Thoracic aorta (tissue), 2 donors: Measurements from ENCODE around the gene CD101. TPM values are rescaled to one million over a fixed set of nuclear protein-coding genes. Genes with fewer than 3 reads are reported as not detected.

ENCODE experiments used
- ATAC-seq: fragments of 150-250 bp; one replicate; pipeline ENCODE4 v1.8.0; 2017; ENCODE audit warnings: low read depth; ENCODE audit not compliant: insufficient number of reproducible peaks, low FRiP score
- DNase-seq: peaks from one replicate; pipeline ENCODE4 v3.0.0-alpha.2; 2020; ENCODE audit warnings: low spot score
- H3K27ac ChIP-seq, 2 donors: fragments of 200-600 bp; sonication (generic); 1 replicate in 1 of 2; 2 replicates in 1 of 2; pipeline ENCODE4 v1.5.1; 2016; ENCODE audit warnings: mild to moderate bottlenecking in 2 of 2, moderate library complexity in 2 of 2
- H3K27me3 ChIP-seq: fragments of 200-600 bp; sonication (generic); replicated peaks from 2 replicates; pipeline ENCODE4 v1.6.0; 2016; ENCODE audit warnings: mild to moderate bottlenecking; ENCODE audit not compliant: insufficient read depth
- H3K36me3 ChIP-seq: fragments of 200-600 bp; sonication (generic); one replicate; pipeline ENCODE4 v1.5.1; 2016
- H3K4me1 ChIP-seq, 2 donors: fragments of 200-600 bp; sonication (generic); 1 replicate in 1 of 2; 2 replicates in 1 of 2; pipeline versions ENCODE4 v1.5.1 to v1.6.0; 2016; ENCODE audit warnings: low read depth in 2 of 2, mild to moderate bottlenecking in 1 of 2; ENCODE audit not compliant: control insufficient read depth in 1 of 2
- H3K4me3 ChIP-seq: fragments of 200-600 bp; sonication (generic); 2 replicates; pipeline ENCODE4 v1.5.1; 2016; ENCODE audit warnings: mild to moderate bottlenecking
- H3K9me3 ChIP-seq: fragments of 200-600 bp; sonication (generic); 2 replicates; pipeline ENCODE4 v1.5.1; 2016
- total RNA-seq, 2 donors: library from RNA; depleted of rRNA; stranded (reverse); fragments of >200 nt; gene quantifications; one replicate each; pipeline versions ENCODE4 v1.1.0 to v1.2.3, GENCODE V29; 2016
- TF ChIP-seq, protein P1 (sequence below): fragments of 200-600 bp; sonication (generic); IDR thresholded peaks from one replicate; pipeline ENCODE4 v1.5.1; 2019; ENCODE audit warnings: antibody characterized with exemption

Gene CD101
- total RNA-seq, 2 donors from 2014 or later = 0.85 to 1.8 TPM

DNA sequence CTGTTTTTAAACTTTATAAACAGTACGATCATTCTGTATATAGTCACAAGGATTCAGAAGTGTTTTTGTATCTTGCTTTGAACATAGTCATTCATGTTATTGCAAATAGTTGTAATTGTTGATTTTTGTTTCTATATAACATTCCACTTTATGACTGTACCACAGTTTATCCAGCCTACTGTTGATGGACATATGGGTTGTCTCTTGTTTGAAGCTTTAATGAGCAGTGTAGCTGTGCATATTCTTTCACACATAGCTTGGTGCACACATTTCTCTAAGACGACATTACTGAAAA, 6.1 kb downstream of the CD101 start:
- Histone ChIP-seq H3K27me3 (no peaks in the 10 kb centered on the region), H3K4me3 (no peak overlapping the region)

DNA sequence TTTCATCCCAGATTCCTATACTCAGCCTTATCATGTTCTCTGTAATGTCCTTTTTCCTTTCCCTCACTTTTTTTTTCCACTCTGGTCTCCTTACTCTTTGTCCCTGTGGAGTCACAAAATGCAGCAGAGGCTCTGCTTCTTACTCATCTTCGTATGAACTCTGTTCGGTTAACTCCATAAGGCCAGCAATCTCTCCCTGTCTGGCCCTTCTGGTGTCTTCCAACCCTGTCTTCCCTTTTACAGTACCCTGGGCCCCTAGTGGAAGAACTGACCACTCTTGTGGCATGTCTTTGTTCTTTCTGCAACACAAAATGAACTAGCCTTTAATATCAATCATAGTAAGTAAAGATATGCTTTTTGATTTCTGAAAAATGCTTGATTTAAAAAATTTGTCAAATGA, 7.1 kb downstream of the CD101 start:
- Histone ChIP-seq H3K4me1 (no peaks in the 10 kb centered on the region), H3K27ac (no peak overlapping the region), H3K27me3 (no peaks in the 10 kb centered on the region), H3K9me3 (no peaks in the 10 kb centered on the region), H3K4me3 (no peak overlapping the region), H3K36me3 (no peaks in the 10 kb centered on the region)
- TF ChIP-seq, protein P1, sequence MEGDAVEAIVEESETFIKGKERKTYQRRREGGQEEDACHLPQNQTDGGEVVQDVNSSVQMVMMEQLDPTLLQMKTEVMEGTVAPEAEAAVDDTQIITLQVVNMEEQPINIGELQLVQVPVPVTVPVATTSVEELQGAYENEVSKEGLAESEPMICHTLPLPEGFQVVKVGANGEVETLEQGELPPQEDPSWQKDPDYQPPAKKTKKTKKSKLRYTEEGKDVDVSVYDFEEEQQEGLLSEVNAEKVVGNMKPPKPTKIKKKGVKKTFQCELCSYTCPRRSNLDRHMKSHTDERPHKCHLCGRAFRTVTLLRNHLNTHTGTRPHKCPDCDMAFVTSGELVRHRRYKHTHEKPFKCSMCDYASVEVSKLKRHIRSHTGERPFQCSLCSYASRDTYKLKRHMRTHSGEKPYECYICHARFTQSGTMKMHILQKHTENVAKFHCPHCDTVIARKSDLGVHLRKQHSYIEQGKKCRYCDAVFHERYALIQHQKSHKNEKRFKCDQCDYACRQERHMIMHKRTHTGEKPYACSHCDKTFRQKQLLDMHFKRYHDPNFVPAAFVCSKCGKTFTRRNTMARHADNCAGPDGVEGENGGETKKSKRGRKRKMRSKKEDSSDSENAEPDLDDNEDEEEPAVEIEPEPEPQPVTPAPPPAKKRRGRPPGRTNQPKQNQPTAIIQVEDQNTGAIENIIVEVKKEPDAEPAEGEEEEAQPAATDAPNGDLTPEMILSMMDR = no peak
- DNase-seq = no peak
- no peak for ATAC-seq

More for the DNA sequence above, 6.1 kb downstream of the CD101 start:
- DNase-seq (no peak), ATAC-seq (no peak)
- Histone ChIP-seq H3K4me1 (no peaks in the 10 kb centered on the region), H3K27ac (no peak overlapping the region), H3K36me3 (no peaks in the 10 kb centered on the region), H3K9me3 (no peaks in the 10 kb centered on the region)
- TF ChIP-seq, protein P1 = no peak

DNA sequence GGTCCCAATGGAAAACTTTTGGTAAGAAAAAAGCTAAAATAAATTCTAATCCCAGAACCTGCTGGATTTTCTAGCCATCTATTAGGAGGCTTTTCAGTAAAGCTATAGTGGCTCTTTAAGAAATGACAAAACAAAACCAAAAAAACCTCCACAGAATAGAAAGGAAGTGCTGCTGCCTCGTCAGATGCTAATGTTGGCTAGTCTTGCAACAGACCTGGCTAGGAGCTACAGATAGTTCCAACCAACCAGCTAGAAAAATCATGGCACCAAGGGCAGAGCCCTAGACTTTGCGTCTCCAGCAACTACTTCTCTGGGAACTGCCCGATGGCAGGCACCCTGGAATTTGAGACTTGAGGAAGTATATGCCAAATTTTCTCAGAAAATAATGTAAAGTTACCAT, 7.6 kb downstream of the CD101 start:
- ATAC-seq = no peak
- no peaks in the 10 kb centered on the region for H3K4me1 ChIP-seq
- TF ChIP-seq, protein P1 = no peak
- no peaks in the 10 kb centered on the region for H3K9me3 ChIP-seq
- no peaks in the 10 kb centered on the region for H3K27me3 ChIP-seq
- H3K27ac ChIP-seq = no peak overlapping the region
- H3K4me3 ChIP-seq = no peak overlapping the region
- DNase-seq = no peak
- no peaks in the 10 kb centered on the region for H3K36me3 ChIP-seq

DNA sequence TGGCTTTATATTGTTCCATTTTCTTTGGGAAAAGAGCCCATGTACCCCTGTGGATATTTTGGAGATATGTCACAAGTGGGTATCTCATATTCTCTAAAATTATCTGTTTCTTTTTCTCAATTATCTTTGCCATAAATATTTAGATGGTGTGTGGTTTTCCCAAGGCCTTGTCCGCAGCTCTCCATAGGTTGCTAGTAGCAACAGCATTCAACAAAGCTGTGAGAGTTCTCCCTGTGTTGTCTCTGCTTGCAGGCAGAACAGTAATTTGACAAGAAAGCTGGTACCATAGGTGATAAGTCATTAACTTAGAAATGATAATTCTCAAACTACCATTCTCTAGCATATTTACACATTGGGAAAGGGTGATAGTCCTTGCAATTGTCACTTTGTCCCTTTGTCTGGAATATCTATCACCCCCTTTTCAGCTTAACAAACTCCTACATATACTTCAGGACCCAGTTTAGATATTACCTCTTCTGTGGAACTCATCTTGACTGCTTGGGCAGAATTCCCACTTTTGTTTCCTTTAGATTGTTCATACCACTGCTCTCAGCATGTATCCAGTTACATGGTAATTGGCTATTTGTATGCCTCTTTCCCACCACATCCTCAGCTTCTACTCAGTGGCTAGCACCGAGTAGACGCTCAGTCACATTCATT, 8.9 kb downstream of the CD101 start:
- DNase-seq = no peak
- H3K9me3 ChIP-seq = no peaks in the 10 kb centered on the region
- H3K4me3 ChIP-seq = no peak overlapping the region
- H3K27me3 ChIP-seq = no peaks in the 10 kb centered on the region
- no peak for ATAC-seq
- TF ChIP-seq, protein P1 = no peak
- no peak overlapping the region for H3K27ac ChIP-seq
- no peaks in the 10 kb centered on the region for H3K36me3 ChIP-seq
- H3K4me1 ChIP-seq = no peaks in the 10 kb centered on the region

DNA sequence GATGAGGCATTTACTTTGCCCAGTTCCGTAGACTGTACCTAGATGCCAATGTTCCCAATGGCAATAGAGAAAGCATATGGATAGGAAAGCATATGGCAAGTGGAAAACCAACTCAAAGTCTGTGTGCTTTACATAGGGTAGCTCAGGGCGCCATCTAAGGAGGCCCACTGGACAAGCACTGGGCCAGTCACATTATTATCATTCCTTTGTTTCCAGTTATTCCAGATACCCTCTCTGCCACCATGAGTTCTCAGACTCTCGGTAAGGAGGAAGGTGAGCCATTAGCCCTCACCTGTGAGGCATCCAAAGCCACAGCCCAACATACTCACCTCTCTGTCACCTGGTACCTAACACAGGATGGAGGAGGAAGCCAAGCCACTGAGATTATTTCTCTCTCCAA, 9.8 kb downstream of the CD101 start:
- Histone ChIP-seq H3K27me3 (no peaks in the 10 kb centered on the region), H3K9me3 (no peaks in the 10 kb centered on the region), H3K27ac (no peak overlapping the region), H3K4me3 (no peak overlapping the region), H3K36me3 (no peaks in the 10 kb centered on the region), H3K4me1 (no peaks in the 10 kb centered on the region)
- DNase-seq (no peak), ATAC-seq (no peak)
- TF ChIP-seq, protein P1 = no peak
